Measurements from ENCODE around the gene CDC25B.

DNA sequence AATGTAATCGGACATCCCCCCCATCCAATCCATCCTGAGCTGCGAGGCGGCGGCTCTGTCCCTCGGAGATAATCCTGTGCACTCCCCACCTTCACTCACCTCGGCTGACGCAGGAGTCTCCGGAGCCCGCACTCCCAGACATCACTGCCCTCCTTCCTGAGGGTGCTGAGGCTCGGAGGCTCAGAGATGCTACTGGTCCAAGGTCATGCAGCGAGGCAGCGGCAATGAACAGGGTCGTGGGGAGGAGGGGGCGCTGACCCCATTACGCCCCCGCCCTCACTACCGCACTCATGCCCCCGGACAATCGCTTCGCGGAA, 29.0 kb upstream of the CDC25B start:
- TF ChIP-seq EZH2 (IDR thresholded peaks at IDR 0.05; ENCODE audit: low read depth) = no peak
- TF ChIP-seq, protein P1, sequence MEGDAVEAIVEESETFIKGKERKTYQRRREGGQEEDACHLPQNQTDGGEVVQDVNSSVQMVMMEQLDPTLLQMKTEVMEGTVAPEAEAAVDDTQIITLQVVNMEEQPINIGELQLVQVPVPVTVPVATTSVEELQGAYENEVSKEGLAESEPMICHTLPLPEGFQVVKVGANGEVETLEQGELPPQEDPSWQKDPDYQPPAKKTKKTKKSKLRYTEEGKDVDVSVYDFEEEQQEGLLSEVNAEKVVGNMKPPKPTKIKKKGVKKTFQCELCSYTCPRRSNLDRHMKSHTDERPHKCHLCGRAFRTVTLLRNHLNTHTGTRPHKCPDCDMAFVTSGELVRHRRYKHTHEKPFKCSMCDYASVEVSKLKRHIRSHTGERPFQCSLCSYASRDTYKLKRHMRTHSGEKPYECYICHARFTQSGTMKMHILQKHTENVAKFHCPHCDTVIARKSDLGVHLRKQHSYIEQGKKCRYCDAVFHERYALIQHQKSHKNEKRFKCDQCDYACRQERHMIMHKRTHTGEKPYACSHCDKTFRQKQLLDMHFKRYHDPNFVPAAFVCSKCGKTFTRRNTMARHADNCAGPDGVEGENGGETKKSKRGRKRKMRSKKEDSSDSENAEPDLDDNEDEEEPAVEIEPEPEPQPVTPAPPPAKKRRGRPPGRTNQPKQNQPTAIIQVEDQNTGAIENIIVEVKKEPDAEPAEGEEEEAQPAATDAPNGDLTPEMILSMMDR (conservative IDR thresholded peaks at IDR 0.05) = no peak

Measured in PC-9 (cell line).